ENCODE data around the gene SLC22A31.
A peak's percentile ranks its signal among the peaks of the same experiment; 100 is the strongest.
"Not testable (repeated sequence)": the region's sequence is repeated elsewhere in the genome, so short reads cannot be mapped to it uniquely, and the experiment has no call there.

Gene SLC22A31

GRCh38 chr16:89178453-89179147 is 21.7 kb downstream of the SLC22A31 start:
- no peak for DNase-seq (ENCODE audit: low spot score)

GRCh38 chr16:89177501-89177900 is 22.8 kb downstream of the SLC22A31 start:
- no peak for DNase-seq (ENCODE audit: low spot score)

DNA sequence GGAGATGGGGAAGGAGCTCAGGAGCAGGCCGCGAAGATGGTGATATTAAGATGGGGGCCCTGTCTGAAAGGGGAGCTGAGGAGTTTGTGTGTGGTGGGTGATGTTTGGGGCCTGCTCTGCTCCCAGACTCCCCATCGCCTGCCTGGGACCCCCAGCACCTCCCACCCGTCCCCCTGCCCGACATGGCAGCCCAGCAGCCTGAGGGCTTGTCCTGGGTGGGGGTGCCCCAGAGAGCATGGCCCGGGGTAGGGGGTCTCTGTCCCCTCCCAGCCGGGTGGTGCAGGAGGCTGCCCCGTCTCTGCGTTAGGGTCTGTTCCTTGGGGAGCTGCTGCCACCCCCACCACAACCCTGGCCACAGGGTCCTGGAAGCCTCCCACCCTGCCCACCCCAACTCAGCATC is 23.6 kb downstream of the SLC22A31 start:
- DNase-seq (ENCODE audit: low spot score), result no peak

DNA sequence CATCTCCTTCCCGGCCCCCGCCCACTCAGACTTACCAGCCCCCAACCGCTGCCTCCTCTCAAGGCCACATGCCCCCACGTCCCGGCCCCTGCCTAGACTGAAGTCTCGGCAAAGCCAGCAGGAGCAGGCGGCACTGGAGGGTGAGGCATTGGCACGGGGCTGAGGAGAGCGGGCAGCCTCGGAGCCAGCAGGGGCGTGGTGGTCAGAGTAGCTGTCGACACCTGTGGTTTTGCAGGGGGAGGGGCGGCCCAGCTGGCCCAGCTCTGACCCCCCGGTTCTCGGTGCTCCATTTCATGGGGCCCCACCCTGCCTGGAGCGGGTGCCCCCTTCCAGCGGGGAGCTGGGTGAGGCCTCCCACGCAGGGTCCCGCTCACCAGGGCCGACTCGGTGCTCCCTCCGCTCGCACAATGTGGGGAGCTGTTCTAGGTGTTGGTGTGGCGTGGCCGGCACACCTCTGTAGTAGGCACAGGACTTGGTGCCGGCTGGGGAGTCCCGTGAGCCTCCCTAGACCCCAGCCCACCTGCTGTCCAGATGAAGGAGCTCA is 24.1 kb downstream of the SLC22A31 start:
- DNase-seq (ENCODE audit: low spot score), result no peak

GRCh38 chr16:89175280-89176146 is 24.8 kb downstream of the SLC22A31 start:
- DNase-seq (ENCODE audit: low spot score), result no peak

- DNase-seq (ENCODE audit: low spot score), result no peak
Measured at GRCh38 chr16:89174877-89175276, 25.5 kb downstream of the SLC22A31 start.

DNA sequence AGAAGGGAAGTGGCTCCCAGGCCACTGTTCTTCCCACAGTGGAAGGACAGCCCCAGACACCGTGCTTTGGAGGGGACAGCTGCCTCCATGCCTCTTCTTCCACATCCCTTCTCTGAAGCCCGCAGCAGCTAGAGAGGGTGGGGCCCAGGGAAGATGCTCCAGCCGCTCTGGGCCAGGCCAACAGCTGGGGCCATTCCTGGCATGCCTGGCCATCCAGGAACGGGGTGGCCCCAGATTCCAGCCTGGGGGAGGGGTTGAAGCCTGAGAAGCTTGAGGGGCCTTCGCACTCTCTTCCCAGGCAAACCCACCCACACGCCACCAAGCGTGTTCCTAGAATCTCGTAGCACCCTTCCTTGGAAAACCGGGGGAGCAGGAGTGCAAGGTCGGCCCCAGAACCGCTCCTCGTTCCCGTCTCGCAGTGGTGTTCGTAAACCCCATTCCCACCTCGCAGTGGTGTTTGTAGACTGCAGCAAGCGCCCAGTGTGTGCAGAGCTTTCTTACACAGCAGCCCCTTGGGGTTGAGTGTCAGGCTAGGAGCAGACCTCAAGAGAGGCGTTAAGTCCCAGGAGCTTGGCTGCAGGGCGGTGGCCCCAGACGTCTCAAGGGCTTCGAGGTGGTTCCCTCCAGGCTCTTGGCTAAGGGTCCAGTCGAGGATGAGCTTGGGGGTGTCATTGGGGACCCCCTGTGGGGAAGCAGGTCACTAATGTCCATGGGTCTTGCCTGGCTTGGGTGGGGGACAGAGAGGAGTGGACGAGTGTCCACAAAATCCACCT is 26.1 kb downstream of the SLC22A31 start:
- DNase-seq (ENCODE audit: low spot score), result no peak

DNA sequence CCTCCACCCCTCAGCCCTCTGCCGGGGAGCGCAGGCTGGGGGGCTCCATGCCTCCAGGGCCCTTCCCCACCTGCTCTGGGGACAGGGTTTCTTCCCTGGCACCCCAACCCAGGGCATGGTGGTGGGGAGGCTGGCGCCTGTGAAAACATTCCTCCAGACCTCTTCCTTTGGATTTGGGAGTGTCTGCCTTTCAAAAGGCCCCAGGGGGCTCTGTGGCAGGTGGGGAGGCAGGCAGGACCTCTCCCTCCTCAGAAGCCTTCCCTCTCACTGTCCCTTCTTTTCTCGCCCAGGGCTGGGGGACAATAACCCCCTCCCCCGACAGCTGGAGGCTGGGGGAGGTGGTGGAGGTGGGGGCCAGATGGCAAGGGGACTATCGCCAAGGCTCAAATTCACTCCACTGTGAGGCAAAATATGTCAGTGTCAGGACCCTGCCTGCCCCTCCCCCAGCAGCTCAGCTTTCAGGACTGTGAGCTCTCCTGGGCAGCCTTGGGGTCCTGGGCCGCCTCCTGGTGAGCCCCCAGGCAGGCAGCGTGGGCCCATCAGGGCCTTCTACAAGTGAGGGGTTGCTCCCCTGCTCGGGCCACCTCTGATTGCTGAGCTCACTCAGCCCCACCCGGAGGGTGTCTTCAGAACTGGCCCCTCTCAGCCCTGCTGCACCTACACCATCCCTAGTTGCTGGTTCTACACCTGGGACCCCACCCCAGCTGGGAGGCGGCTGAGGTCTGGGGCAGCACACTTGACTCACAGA is 27.0 kb downstream of the SLC22A31 start:
- no peak for DNase-seq (ENCODE audit: low spot score)

DNA sequence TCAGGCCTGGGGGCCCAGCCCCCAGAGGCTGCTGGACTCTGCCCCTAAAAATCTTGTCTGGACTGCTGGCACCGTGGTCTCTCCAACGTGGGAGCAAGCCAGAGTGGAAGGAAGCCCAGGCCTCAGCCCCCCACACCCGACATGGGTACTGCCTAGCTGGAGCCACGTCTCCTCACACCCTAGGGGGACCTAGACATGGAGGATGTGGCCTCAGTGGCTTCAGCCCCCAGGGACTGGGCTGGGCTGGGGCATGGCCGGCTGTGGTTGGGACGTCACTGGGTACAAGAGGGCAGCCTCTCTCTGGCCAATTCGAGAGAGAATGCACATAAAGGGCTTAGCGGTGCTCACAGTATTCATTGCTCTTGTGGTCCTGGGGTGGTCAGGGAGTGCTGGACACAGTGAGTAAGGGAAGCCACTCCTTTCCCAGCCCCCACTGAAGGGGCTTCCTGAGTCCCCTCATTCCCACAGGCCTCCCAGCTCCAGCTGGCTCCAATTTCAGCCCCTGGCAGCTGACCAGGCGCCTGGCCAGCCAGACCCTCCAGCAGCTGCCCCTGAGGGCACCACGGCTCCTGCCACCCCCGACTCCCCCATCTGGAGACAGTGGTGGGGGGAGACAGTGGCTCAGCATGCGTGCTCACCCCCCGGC is 27.7 kb downstream of the SLC22A31 start:
- no peak for DNase-seq (ENCODE audit: low spot score)

- DNase-seq (ENCODE audit: low spot score), result no peak
Measured at GRCh38 chr16:89172171-89172527, 28.2 kb downstream of the SLC22A31 start.

GRCh38 chr16:89171216-89172170 is 28.8 kb downstream of the SLC22A31 start, which contains the start of gene CDH15:
CDH15 (plus strand) TSS chr16:89171748; CDS start chr16:89171832, 84 bp downstream.
- DNase-seq (ENCODE audit: low spot score), result peak; percentile 97

GRCh38 chr16:89170346-89171215 is 29.8 kb downstream of the SLC22A31 start:
- no peak for DNase-seq (ENCODE audit: low spot score)

DNA sequence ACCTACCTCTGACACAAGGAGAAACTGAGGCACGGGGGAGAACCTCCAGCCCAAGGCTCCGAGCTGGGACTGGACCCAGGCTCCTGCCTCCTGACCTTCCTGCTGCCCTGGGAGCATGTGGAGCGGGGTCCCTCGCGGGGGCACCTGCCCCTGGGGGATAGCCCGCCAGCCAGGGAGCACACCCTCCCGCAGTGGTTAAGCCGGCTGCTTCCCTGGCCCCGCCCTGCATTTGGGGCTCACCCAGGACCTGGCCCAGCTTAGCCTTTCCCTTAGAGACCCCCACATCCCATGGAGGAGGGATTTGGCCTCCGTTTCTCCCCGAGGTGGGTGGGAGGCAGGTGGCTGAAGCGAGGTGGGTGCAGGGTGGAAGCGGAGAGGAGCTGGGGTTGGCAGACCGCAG is 30.6 kb downstream of the SLC22A31 start:
- DNase-seq (ENCODE audit: low spot score), result no peak

GRCh38 chr16:89168381-89169189 is 31.8 kb downstream of the SLC22A31 start:
- DNase-seq (ENCODE audit: low spot score), result no peak

- peak; percentile 94 for DNase-seq (ENCODE audit: low spot score)
Measured at GRCh38 chr16:89167425-89167941, 32.9 kb downstream of the SLC22A31 start.

- DNase-seq (ENCODE audit: low spot score), result no peak
Measured at GRCh38 chr16:89166696-89167424, 33.5 kb downstream of the SLC22A31 start.

GRCh38 chr16:89165681-89165979 is 34.7 kb downstream of the SLC22A31 start:
- not testable (repeated sequence) for DNase-seq (ENCODE audit: low spot score)
